Epithelial cell of esophagus (primary cell): ENCODE data around the gene ZNF573.

Source experiments
- DNase-seq: peaks from one replicate; pipeline ENCODE4 v3.0.0; 2010; ENCODE audit warnings: low read depth
- H3K4me3 ChIP-seq: 2 replicates; pipeline ENCODE4 v1.5.1; 2011; ENCODE audit warnings: mild to moderate bottlenecking, low read length, control low read depth
- CTCF ChIP-seq: IDR thresholded peaks from 2 replicates; pipeline ENCODE4 v1.5.1; 2011; ENCODE audit warnings: low read depth, mild to moderate bottlenecking, low read length, control low read depth, inconsistent platforms; ENCODE audit not compliant: insufficient read depth; ENCODE audit errors: missing control alignments

ZNF573 gene

GRCh38 chr19:37698216-37698615 is 81.2 kb downstream of the ZNF573 start:
- no peak for DNase-seq
- no peak for TF ChIP-seq CTCF
- H3K4me3 ChIP-seq, result no peak overlapping the region

GRCh38 chr19:37695144-37695899 is 84.1 kb downstream of the ZNF573 start:
- DNase-seq, result no peak
- no peak overlapping the region for H3K4me3 ChIP-seq
- no peak for TF ChIP-seq CTCF

GRCh38 chr19:37692956-37693620 is 86.3 kb downstream of the ZNF573 start:
- H3K4me3 ChIP-seq, result no peak overlapping the region
- no peak for TF ChIP-seq CTCF
- DNase-seq, result no peak

GRCh38 chr19:37691881-37692504 is 87.4 kb downstream of the ZNF573 start:
- DNase-seq, result peak; percentile 57
- H3K4me3 ChIP-seq, result peak overlapping the region; percentile 47
- no peak for TF ChIP-seq CTCF
